HFFc6 (cell line): ENCODE measurements around the gene CKAP2. TPM values are rescaled to one million over a fixed set of nuclear protein-coding genes. Genes with fewer than 3 reads are reported as not detected.

ENCODE experiments used
- DNase-seq: peaks from one replicate; pipeline ENCODE4 v3.0.0-alpha.2; 2018
- H3K27ac Mint-ChIP-seq: 2 replicates; pipeline ENCODE4 v1.8.0; 2020; ENCODE audit warnings: mild to moderate bottlenecking, mixed read lengths
- H3K27me3 Mint-ChIP-seq: 2 replicates; pipeline ENCODE4 v1.8.0; 2021; ENCODE audit warnings: mild to moderate bottlenecking, moderate library complexity, mixed read lengths; ENCODE audit not compliant: insufficient read depth
- H3K36me3 Mint-ChIP-seq: 2 replicates; pipeline ENCODE4 v1.8.0; 2021; ENCODE audit warnings: low read depth, mixed read lengths
- H3K4me1 Mint-ChIP-seq: 2 replicates; pipeline ENCODE4 v1.8.0; 2020; ENCODE audit warnings: low read depth, mixed read lengths
- H3K4me3 Mint-ChIP-seq: 2 replicates; pipeline ENCODE4 v1.8.0; 2020; ENCODE audit warnings: mild to moderate bottlenecking, moderate library complexity, mixed read lengths
- H3K9me3 Mint-ChIP-seq: 2 replicates; pipeline ENCODE4 v1.8.0; 2020; ENCODE audit warnings: mild to moderate bottlenecking, mixed read lengths
- CTCF ChIP-seq: fragments of 200-600 bp; sonication (generic); IDR thresholded peaks from 2 replicates; pipeline ENCODE4 v1.5.0; 2021; ENCODE audit warnings: antibody characterized with exemption, mild to moderate bottlenecking
- total RNA-seq, 6 experiments: library from RNA; stranded (reverse); fragmentation: NEBNext Ultra II Directional; extraction: Animal tissue kit (Norgen Biotek cat#: 25700); gene quantifications; 2 replicates in 1 of 6; 3 replicates in 5 of 6; pipeline ENCODE4 v1.2.3, GENCODE V29; 2021

Gene CKAP2
- total RNA-seq, 6 experiments from 2014 or later: 39.5 to 87.9 (median 80.8) TPM

- Mint-ChIP-seq H3K27ac (no peak overlapping the region), H3K27me3 (peaks cover 2% of the 10 kb centered on the region; the same call in 1 of the 2 replicates), H3K4me3 (no peak overlapping the region), H3K36me3 (peaks cover 38% of the 10 kb centered on the region), H3K4me1 (peaks cover 47% of the 10 kb centered on the region), H3K9me3 (no peaks in the 10 kb centered on the region)
- no peak for TF ChIP-seq CTCF
- no peak for DNase-seq
These were observed 22.8 kb upstream of the CKAP2 start for GRCh38 chr13:52432456-52432855.

- Mint-ChIP-seq H3K27ac (no peak overlapping the region), H3K27me3 (no peaks in the 10 kb centered on the region), H3K36me3 (peaks cover 9% of the 10 kb centered on the region), H3K4me3 (no peak overlapping the region), H3K9me3 (no peaks in the 10 kb centered on the region), H3K4me1 (peaks cover 33% of the 10 kb centered on the region)
- no peak for TF ChIP-seq CTCF
- DNase-seq: no peak
These were observed 9.0 kb upstream of the CKAP2 start for GRCh38 chr13:52446265-52446664.

- DNase-seq: no peak
- Mint-ChIP-seq H3K27ac (no peak overlapping the region), H3K9me3 (no peaks in the 10 kb centered on the region), H3K36me3 (peaks cover 9% of the 10 kb centered on the region), H3K4me1 (peaks cover 37% of the 10 kb centered on the region), H3K4me3 (no peak overlapping the region), H3K27me3 (no peaks in the 10 kb centered on the region)
- TF ChIP-seq CTCF: no peak
These were observed 7.9 kb upstream of the CKAP2 start for GRCh38 chr13:52447354-52447753.

- Mint-ChIP-seq H3K27me3 (no peaks in the 10 kb centered on the region), H3K36me3 (peaks cover 9% of the 10 kb centered on the region), H3K4me3 (no peak overlapping the region), H3K27ac (no peak overlapping the region), H3K4me1 (peaks cover 40% of the 10 kb centered on the region), H3K9me3 (no peaks in the 10 kb centered on the region)
- DNase-seq: no peak
- no peak for TF ChIP-seq CTCF
These were observed 7.3 kb upstream of the CKAP2 start for GRCh38 chr13:52447815-52448552.

- Mint-ChIP-seq H3K27ac (peak overlapping the region; percentile 92), H3K36me3 (peaks cover 9% of the 10 kb centered on the region), H3K4me3 (peak overlapping the region; percentile 97), H3K27me3 (no peaks in the 10 kb centered on the region), H3K4me1 (peaks cover 55% of the 10 kb centered on the region), H3K9me3 (no peaks in the 10 kb centered on the region)
- no peak for TF ChIP-seq CTCF
- no peak for DNase-seq
These were observed 5.8 kb upstream of the CKAP2 start for GRCh38 chr13:52449331-52450011.
